Measurements from ENCODE around the gene GMPR2.

The GMPR2 gene

DNA sequence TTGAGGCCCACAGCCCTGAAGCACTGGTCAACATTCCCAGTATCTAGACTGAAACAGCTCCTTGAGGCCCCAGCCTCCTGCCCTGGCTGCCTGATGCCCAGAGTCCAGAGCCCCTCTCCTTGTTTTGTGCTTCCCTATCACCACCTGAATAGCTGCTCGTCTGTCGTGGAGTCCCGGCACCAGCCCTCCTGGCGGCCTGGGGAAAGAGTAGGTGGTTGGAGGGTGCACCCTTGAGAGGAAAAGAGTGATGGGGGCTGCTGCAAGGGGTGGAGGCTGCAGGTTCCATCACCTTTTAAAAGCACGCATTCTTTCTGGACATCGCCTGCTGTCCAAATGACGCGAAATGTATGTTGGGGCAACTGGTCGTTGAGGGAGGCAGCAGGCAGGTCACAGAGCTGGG, 35.5 kb downstream of the GMPR2 start:
- DNase-seq (ENCODE audit: low spot score) = no peak

DNA sequence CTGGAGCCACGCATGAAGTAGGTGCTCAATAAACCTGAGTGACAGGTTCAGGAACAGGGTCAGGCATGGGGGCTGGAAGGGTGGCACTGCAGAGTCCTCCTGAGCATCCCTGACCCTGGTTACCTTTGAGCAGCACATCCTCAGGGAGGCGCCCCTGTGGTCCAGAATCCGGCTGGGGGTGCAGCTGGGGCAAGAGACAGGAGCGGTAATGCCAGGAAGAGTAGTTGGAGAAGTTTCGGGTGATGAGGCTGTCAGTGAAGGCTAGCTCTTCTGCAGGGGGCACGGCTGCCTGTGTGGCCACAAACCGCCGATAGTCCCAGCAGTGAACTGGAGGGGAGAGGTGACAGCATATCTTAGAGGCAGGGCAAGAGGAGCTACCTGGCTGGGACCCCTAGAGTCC, 36.6 kb downstream of the GMPR2 start:
- no peak for DNase-seq (ENCODE audit: low spot score)

- DNase-seq (ENCODE audit: low spot score) = no peak
Measured at GRCh38 chr14:24269910-24270536, 37.3 kb downstream of the GMPR2 start.

DNA sequence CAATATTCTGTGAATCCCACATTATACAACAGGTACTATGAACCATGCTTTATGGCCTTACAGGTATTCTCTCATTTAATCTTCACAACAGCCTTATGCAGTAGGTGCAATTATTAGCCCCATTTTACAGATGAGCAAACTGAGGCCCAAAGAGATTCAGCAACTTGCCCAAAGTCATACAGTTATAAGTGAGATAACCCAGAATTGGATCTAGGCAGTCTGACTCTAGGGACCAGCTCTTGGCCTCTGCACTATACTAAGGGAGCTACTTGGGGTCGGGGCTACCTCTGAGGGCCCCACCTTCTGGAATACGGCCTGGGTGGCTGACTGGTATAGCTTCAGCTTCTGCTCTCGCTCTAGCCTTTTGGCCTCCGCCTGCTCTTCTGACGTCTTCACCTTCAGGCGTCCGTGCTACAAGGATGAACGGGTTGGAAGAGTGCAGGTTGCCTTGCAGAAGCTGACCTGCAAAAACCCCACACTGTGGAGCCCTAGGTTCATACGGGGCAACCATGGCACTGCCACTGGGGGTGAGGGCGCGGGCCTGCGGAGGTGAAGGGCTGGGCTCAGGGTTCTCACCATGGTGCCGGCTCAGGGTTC, 37.9 kb downstream of the GMPR2 start:
- DNase-seq (ENCODE audit: low spot score) = peak; percentile 36

GRCh38 chr14:24271134-24271833, 38.6 kb downstream of the GMPR2 start, which contains the start of gene RABGGTA:
Gene RABGGTA (minus strand): TSS chr14:24271597. CDS start chr14:24271115, 482 bp downstream.
- peak; percentile 90 for DNase-seq (ENCODE audit: low spot score)

GRCh38 chr14:24271834-24272263, 39.1 kb downstream of the GMPR2 start:
- DNase-seq (ENCODE audit: low spot score) = no peak

DNA sequence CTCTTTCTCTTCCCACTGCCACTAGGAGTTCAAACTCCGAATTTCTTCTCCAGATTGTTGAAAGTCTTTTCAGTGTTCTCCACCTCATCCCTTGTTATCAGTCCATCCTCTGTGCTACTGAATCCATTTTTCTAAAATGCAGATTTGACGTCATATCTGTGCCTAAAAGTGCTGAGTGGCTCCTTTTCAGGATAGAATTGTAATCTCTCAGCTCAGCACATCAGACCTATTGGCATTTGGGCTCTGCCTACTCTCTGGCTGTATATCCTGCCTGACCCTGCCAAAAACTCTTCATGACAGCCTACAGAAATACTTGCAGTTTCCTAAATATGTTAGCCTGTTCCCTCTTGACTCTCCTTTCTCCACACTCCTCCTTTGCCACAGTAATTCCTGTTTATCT, 39.7 kb downstream of the GMPR2 start:
- no peak for DNase-seq (ENCODE audit: low spot score)

DNA sequence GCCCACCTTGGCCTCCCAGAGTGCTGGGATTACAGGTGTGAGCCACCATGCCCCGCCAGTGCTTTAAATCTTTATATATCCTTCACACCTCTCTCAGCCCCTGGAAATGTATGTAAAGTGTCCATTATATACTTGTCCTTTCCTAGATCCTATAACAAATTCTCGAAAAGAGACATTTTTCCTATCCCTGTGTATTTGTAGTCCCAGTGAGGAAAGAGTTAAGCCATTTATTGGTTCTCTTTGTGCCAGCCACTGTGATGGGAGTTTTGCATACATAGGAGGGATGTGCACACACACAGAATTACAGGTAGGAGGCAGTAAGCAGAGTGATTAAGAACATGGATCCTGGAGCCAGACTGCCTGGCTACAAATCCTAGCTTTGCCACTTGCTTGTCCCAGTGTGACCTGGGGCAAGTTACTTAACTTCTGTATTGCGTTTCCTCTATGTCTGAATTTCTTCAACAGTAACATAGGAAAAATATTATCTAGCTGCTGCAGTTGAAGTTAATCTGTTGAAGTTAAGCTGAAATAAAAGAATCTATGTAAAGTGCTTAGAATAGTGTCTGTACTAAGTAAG, 40.8 kb downstream of the GMPR2 start:
- DNase-seq (ENCODE audit: low spot score) = peak; percentile 39

GRCh38 chr14:24274101-24274543, 41.4 kb downstream of the GMPR2 start:
- peak; percentile 25 for DNase-seq (ENCODE audit: low spot score)

DNA sequence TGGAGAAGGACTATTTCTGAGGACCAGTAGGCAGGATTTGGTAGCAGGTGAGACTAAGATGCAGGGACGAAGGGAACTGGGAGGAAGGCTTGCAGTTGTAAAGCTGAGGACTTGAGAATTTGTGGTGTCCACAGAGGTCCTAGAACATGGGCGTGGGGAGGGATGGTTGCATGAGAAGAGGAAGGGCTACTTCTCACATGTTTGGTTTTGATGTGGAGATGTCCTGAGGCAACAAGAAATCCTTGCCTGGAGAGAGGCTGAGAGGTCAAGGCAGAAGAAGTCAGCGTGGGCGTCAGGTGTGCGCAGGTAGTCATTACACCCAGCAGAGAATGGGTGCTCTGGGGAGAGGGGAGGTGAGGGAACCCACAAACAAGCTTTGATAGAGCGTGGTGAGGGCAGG, 44.3 kb downstream of the GMPR2 start:
- DNase-seq (ENCODE audit: low spot score) = no peak

DNA sequence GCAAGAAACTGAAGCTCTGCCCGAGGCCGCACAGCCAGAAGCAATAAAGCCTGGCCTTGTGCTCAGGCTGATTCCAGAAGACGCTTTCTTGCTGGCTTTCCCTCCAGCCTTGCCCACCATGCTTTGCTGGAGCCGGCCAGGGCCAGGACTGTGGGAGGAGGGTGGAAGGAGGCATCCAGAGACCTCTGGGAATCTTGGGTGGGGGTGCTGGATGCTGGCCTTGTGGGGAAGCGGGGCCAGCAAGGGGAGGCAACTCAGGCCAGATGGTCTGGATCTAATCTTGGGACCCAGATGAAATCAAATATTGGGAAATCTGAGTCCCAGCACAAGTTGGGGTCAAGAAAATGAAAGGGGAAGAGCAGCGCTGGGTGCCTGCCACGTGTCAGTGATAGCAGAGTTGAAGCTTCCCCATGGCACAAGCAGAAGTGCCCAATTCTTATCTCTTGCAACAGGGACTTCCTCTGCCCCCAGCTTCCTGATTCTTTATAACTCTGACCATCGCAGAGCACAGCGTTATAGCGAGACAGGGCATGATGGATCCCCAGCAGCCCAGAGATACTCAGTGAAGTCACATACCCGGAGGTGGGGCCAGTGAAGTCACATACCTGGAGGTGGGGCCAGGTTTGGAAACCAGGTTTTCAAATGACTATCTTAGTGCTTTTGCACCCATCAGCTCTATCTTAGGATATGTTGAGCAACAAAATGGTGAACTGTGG, 45.0 kb downstream of the GMPR2 start:
- no peak for DNase-seq (ENCODE audit: low spot score)

DNA sequence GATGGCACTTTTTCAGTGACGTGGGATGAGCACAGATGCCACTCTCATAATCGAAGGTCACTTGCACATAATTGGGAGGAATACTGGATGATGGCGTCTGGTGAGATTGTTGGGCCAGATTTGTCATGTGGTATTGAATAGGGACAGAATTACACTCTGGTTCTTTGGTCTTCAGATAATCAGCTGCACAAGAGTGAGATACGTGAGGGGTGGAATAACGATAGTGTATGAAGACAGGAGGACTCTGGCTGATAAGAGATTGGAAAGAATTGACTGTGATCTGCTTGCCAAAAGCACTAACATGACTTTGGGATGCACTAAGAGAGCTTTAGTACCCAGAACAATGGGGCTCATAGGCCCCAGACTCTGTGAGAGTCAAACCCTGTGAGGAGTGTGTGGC, 45.7 kb downstream of the GMPR2 start:
- DNase-seq (ENCODE audit: low spot score) = no peak

DNA sequence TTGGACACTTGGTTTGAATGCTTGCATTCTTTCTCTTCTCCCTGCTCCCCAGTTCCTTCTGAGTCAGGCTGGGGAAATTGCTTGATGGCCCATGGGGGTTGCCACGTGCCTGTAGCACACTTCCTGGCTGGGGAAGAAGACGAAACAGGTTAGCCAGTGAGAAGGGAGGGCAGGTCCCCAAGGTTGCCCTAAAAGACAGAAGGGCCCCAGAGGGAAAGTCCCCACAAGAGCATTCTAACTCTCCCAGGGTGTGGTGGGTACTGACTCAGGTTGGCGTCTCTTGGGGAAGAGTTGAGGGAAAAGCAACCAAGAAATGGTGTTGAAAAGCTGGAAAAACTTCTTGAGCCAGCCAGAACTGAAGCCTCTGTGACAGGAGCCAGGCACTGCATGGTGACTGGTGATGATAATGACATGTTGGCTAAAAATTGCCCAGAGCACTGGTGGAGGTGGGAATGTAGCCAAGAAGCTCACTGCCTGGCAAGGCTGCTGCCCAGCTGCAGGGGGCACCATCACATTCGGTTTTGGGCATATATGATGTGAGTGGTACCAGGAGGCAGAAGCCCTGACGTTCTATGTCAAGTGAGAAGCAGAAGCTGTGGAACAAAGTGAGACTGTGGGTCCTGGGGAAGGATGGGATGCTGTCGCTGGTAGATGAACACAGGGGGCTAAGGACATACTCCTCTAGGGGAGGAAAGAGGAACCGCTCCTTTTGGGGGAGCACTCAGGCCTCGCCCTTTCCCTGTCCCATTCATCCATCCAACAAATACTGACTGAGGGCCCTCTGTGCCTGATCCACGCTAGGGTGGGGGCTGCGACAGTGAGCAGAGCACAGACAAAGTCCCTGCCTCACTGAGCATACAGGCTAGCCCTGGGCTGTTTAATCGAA, 46.8 kb downstream of the GMPR2 start:
- DNase-seq (ENCODE audit: low spot score) = no peak

- no peak for DNase-seq (ENCODE audit: low spot score)
Measured at GRCh38 chr14:24280797-24281460, 48.2 kb downstream of the GMPR2 start.

- DNase-seq (ENCODE audit: low spot score) = no peak
Measured at GRCh38 chr14:24281636-24282035, 48.9 kb downstream of the GMPR2 start.

- no peak for DNase-seq (ENCODE audit: low spot score)
Measured at GRCh38 chr14:24282736-24283135, 50.0 kb downstream of the GMPR2 start.

- no peak for DNase-seq (ENCODE audit: low spot score)
Measured at GRCh38 chr14:24283796-24284460, 51.2 kb downstream of the GMPR2 start.

DNA sequence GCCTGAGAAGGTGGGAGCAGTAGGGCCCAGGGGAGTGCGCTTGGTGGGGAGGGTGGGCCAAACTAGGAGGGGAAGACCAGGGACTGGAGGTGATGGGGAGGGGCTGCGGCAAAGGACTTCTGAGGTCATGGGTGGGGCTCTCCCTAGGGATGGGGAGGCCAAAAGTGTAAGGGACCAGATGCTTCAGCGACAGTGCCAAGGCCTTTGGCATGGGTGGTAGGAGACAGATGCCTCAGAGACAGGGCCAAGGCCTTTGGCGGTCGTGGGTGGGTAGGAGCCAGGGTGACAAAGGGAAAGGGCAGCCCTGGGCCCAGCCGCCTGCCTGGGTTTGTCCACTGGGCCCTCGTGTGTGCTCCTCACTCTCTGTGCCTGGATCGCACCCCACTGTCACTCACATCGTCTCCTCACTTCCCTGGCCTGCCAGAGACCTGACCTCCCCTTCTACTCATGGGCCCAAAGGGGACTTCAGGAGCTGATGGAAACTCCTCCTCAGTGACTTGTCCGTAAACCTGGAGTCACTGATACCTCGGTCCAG, 51.8 kb downstream of the GMPR2 start:
- DNase-seq (ENCODE audit: low spot score) = no peak

DNA sequence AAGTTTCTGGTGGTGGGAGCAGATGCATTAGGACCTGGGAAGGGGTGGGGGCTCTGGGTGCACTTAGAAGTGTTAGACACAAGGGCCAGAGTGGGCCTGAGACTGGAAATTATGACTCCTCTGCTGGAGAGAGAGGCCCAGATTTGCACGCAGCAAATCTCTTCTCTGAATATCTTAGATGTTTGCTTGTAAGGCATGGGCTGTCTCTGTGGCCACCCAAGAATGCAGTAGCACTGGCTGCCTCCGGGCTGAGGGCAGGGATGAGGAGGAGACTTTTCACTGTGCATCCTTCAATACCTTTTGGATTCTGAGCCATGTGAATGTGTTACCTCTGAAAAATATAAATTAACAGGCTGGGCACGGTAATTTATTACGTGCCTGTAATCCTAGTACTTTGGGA, 52.6 kb downstream of the GMPR2 start:
- no peak for DNase-seq (ENCODE audit: low spot score)

GRCh38 chr14:24286996-24287395, 54.3 kb downstream of the GMPR2 start:
- no peak for DNase-seq (ENCODE audit: low spot score)
